KMS-11 (cell line): ENCODE results near the gene TANGO6.

Source experiments
- H2AFZ ChIP-seq: fragments of 200-600 bp; sonication (generic); 2 replicates; pipeline ENCODE4 v1.6.1; 2016; ENCODE audit warnings: antibody characterized with exemption, mixed run types, low read depth
- H3K27ac ChIP-seq: fragments of 200-600 bp; sonication (generic); 2 replicates; pipeline ENCODE4 v1.6.1; 2016; ENCODE audit warnings: mild to moderate bottlenecking, mixed run types
- H3K27me3 ChIP-seq: fragments of 200-600 bp; sonication (generic); 2 replicates; pipeline ENCODE4 v1.6.1; 2017; ENCODE audit warnings: mild to moderate bottlenecking, low read depth, mixed run types, moderate library complexity; ENCODE audit not compliant: insufficient read depth
- H3K36me3 ChIP-seq: fragments of 200-600 bp; sonication (generic); 2 replicates; pipeline ENCODE4 v1.6.1; 2017; ENCODE audit warnings: mild to moderate bottlenecking, mixed run types; ENCODE audit not compliant: insufficient read depth
- H3K4me1 ChIP-seq: fragments of 200-600 bp; sonication (generic); 2 replicates; pipeline ENCODE4 v1.6.1; 2016; ENCODE audit warnings: mild to moderate bottlenecking, low read depth, mixed run types; ENCODE audit not compliant: poor library complexity, severe bottlenecking
- H3K4me2 ChIP-seq: fragments of 200-600 bp; sonication (generic); 2 replicates; pipeline ENCODE4 v1.7.0; 2016; ENCODE audit warnings: mild to moderate bottlenecking, mixed run types
- H3K4me3 ChIP-seq: fragments of 200-600 bp; sonication (generic); IDR thresholded peaks from 2 replicates; pipeline ENCODE4 v1.6.1; 2017; ENCODE audit warnings: low read depth, low read length, mixed read lengths; ENCODE audit not compliant: insufficient read depth
- H3K79me2 ChIP-seq: fragments of 200-600 bp; sonication (generic); 2 replicates; pipeline ENCODE4 v1.6.1; 2016; ENCODE audit warnings: low read depth, mixed run types; ENCODE audit not compliant: insufficient read depth
- H3K9ac ChIP-seq: fragments of 200-600 bp; sonication (generic); 2 replicates; pipeline ENCODE4 v1.6.1; 2016; ENCODE audit warnings: mild to moderate bottlenecking, mixed run types
- H4K20me1 ChIP-seq: fragments of 200-600 bp; sonication (generic); 2 replicates; pipeline ENCODE4 v1.6.1; 2016; ENCODE audit warnings: mild to moderate bottlenecking, mixed run types; ENCODE audit not compliant: insufficient read depth
- TF ChIP-seq, protein P1 (sequence below): fragments of 200-600 bp; sonication (generic); conservative IDR thresholded peaks from 2 replicates; pipeline ENCODE4 v1.6.1; 2017; ENCODE audit warnings: low read depth, mild to moderate bottlenecking, antibody characterized with exemption, low read length, moderate library complexity, mixed read lengths

Gene TANGO6

DNA sequence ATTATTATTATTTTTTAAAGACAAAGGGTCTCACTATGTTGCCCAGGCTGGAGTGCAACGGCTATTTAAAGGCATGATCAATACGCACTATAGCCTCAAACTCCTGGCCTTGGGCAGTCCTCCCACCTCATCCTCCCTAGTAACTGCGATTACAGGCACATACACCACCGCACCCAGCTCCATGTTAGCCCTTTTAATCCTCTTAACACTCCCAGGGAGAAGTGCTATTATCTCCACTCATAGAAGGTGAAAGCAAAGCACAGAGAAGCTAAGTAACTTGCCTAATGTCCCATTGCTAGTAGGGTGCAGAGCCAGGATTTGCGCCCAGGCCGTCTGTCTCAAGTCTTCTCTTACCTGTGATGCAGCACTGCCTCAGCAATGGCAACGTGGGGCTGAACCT is 267.1 kb downstream of the TANGO6 start:
- Histone ChIP-seq H3K36me3 (no peaks in the 10 kb centered on the region), H4K20me1 (no peaks in the 10 kb centered on the region)

DNA sequence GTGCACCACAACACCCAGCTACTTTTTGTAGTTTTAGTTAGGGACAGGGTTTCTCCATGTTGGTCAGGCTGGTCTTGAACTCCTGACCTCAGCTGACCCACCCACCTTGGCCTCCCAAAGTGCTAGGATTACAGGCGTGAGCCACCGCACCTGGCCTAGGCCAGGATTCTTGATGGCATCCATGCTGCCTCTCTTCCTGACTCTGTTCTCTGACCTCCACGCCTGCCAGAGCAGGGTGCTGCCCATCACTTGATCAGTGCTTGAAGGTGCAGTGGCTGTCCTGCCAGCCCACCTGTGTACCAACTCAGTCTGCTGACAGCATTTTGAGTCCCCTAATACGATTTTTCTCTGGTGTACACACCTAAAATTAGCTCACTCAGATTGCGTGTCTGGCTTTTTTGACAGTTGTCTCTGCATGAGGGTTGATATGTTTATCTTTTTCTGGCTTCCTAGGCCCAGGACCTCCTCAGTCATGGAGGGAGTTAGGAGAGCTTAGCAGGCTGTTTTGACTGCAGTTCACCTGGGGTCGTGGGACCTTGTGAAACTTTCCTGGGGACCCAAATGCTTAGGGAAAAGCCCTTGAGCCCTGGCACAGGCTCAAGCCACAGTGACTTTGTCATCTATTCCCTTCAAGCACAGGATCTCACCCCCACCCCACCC is 268.0 kb downstream of the TANGO6 start:
- Histone ChIP-seq H4K20me1 (no peaks in the 10 kb centered on the region), H3K27me3 (no peaks in the 10 kb centered on the region), H3K4me3 (no peak overlapping the region), H2AFZ (no peak overlapping the region), H3K4me1 (peaks cover 15% of the 10 kb centered on the region), H3K79me2 (no peaks in the 10 kb centered on the region), H3K27ac (no peak overlapping the region), H3K4me2 (no peak overlapping the region), H3K9ac (no peak overlapping the region), H3K36me3 (no peaks in the 10 kb centered on the region)
- TF ChIP-seq, protein P1, sequence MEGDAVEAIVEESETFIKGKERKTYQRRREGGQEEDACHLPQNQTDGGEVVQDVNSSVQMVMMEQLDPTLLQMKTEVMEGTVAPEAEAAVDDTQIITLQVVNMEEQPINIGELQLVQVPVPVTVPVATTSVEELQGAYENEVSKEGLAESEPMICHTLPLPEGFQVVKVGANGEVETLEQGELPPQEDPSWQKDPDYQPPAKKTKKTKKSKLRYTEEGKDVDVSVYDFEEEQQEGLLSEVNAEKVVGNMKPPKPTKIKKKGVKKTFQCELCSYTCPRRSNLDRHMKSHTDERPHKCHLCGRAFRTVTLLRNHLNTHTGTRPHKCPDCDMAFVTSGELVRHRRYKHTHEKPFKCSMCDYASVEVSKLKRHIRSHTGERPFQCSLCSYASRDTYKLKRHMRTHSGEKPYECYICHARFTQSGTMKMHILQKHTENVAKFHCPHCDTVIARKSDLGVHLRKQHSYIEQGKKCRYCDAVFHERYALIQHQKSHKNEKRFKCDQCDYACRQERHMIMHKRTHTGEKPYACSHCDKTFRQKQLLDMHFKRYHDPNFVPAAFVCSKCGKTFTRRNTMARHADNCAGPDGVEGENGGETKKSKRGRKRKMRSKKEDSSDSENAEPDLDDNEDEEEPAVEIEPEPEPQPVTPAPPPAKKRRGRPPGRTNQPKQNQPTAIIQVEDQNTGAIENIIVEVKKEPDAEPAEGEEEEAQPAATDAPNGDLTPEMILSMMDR, result no peak

More for the DNA sequence above, 267.1 kb downstream of the TANGO6 start:
- Histone ChIP-seq H3K4me3 (no peak overlapping the region), H2AFZ (no peak overlapping the region), H3K9ac (no peak overlapping the region), H3K27ac (no peak overlapping the region), H3K79me2 (no peaks in the 10 kb centered on the region), H3K4me1 (peaks cover 15% of the 10 kb centered on the region), H3K27me3 (no peaks in the 10 kb centered on the region), H3K4me2 (no peak overlapping the region)
- TF ChIP-seq, protein P1, result no peak

DNA sequence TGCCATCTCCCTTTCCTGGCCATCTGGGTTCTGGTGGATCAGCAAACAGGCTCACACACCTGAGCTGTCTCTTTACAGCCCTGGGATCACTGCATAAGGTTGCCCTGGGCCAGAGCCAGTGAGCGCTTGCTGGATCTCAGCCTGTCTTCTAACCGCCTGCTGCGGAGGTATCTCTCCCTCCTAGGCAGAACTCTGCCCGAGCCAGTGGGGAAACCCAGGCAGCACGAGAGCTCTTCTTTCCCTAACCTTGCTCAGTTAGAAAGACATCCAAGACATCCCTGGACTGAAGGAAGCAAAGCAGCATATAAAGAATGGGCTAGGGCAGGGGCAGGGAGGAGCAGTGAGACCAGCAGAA is 268.5 kb downstream of the TANGO6 start:
- no peak overlapping the region for H2AFZ ChIP-seq
- H3K79me2 ChIP-seq, result no peaks in the 10 kb centered on the region
- H3K4me3 ChIP-seq, result no peak overlapping the region
- no peak overlapping the region for H3K4me2 ChIP-seq
- H4K20me1 ChIP-seq, result no peaks in the 10 kb centered on the region
- H3K27ac ChIP-seq, result no peak overlapping the region
- H3K9ac ChIP-seq, result no peak overlapping the region
- peaks cover 15% of the 10 kb centered on the region for H3K4me1 ChIP-seq
- no peaks in the 10 kb centered on the region for H3K27me3 ChIP-seq
- TF ChIP-seq, protein P1, result no peak
- no peaks in the 10 kb centered on the region for H3K36me3 ChIP-seq

DNA sequence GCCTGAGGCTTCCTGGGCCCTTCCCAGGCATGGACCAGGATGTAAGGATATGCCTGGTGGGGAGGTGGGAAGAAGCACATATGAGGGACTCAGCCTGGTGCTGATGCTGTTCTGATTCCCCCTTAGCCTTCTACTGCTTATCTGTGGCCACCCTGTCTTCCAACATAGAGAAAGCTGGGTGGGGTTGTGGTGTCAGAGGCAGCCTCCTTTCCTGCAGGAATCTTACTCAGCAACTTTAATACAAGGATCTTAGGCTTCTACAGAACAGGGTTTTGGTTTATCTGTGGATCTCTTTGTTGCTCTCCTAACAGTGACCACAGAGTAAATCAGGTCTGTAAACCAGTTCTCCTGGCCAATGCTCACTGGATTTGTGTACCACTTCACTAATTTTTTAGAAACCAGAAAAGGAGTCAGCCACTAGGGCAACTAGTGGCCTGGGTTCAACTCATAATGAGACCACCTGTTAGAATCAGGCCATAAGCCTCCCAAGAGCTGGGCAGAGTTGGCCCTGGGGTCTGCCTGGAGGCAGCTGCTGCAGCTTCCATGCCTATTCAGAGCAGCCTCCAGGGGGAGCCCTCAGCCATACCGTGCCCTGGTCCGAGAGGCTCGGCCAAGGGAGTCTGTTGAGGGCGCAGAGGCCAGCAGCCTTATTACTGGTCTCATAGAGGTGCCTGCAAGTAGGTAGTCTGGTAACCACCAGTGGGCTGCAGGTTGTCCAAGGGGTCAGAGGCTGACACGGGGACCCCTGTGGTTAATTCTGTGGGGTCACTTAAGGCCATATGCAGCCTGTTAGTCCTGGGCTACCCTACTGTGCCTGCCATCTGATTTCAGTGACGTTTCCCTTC is 269.2 kb downstream of the TANGO6 start:
- no peaks in the 10 kb centered on the region for H3K36me3 ChIP-seq
- no peaks in the 10 kb centered on the region for H4K20me1 ChIP-seq
- H2AFZ ChIP-seq, result no peak overlapping the region
- H3K4me1 ChIP-seq, result peaks cover 15% of the 10 kb centered on the region
- no peak overlapping the region for H3K4me2 ChIP-seq
- no peak overlapping the region for H3K4me3 ChIP-seq
- H3K79me2 ChIP-seq, result no peaks in the 10 kb centered on the region
- H3K27ac ChIP-seq, result no peak overlapping the region
- H3K9ac ChIP-seq, result no peak overlapping the region
- no peaks in the 10 kb centered on the region for H3K27me3 ChIP-seq
- TF ChIP-seq, protein P1, result peak; percentile 78
